B cell (primary cell): ENCODE measurements around the gene TAS2R3. TPM values are rescaled to one million over a fixed set of nuclear protein-coding genes. Genes with fewer than 3 reads are reported as not detected.

ENCODE experiments used
- ATAC-seq: fragments of 200-7000 bp; cut with Tn5 transposase; one replicate; pipeline ENCODE4 v1.10.0; 2021; ENCODE audit warnings: low read depth, mild to moderate bottlenecking, moderate number of reproducible peaks, moderate library complexity
- CTCF ChIA-PET: fragments of 350-600 bp; sonication (Branson Sonifier 250); formaldehyde crosslinking; loops from one replicate; lab custom pipeline; 2021; ENCODE audit warnings: antibody characterized with exemption, inconsistent platforms; lab: Charles Lee
- POLR2A ChIA-PET: fragments of 350-600 bp; sonication (Branson Sonifier 250); formaldehyde crosslinking; loops from one replicate; lab custom pipeline; 2021; ENCODE audit warnings: antibody characterized with exemption; lab: Charles Lee
- DNase-seq: peaks from one replicate; pipeline ENCODE4 v3.0.0; 2013
- H2AFZ ChIP-seq: 2 replicates; pipeline ENCODE4 v1.6.1; 2012; ENCODE audit warnings: mild to moderate bottlenecking, low read depth, low read length; ENCODE audit not compliant: insufficient read depth, poor library complexity, severe bottlenecking
- H3K27ac ChIP-seq, 2 donors: 1 replicate in 1 of 2; 2 replicates in 1 of 2; pipeline ENCODE4 v1.5.1; 2012 to 2013; ENCODE audit warnings: low read length in 2 of 2, mild to moderate bottlenecking in 2 of 2, moderate library complexity in 1 of 2
- H3K27me3 ChIP-seq, 4 experiments: fragments of 200-600 bp in 1 of 4; sonication (generic) in 1 of 4; replicated peaks in 1 of 4; 1 replicate in 2 of 4; 2 replicates in 2 of 4; pipeline versions ENCODE4 v1.6.1 to v1.7.0; 2013 to 2016; ENCODE audit warnings: low read length in 3 of 4, mild to moderate bottlenecking in 2 of 4, mixed read lengths in 1 of 4, moderate library complexity in 1 of 4; ENCODE audit not compliant: insufficient read depth in 4 of 4, control insufficient read depth in 3 of 4; ENCODE audit errors: control extremely low read depth in 1 of 4
- H3K36me3 ChIP-seq, 2 experiments: replicated peaks in 1 of 2; 1 replicate in 1 of 2; 2 replicates in 1 of 2; pipeline versions ENCODE4 v1.6.1 to v1.7.1; 2013; ENCODE audit warnings: low read length in 1 of 2; ENCODE audit not compliant: insufficient read depth in 2 of 2, control insufficient read depth in 1 of 2; ENCODE audit errors: control extremely low read depth in 1 of 2, extremely low read depth in 1 of 2
- H3K4me1 ChIP-seq, 2 donors: fragments of 200-600 bp in 1 of 2; sonication (generic) in 1 of 2; 1 replicate in 1 of 2; 2 replicates in 1 of 2; pipeline versions ENCODE4 v1.5.1 to v1.6.1; 2013 to 2017; ENCODE audit warnings: low read length in 2 of 2; ENCODE audit not compliant: control insufficient read depth in 2 of 2, insufficient read depth in 2 of 2
- H3K4me2 ChIP-seq: replicated peaks from 2 replicates; pipeline ENCODE3; 2012; ENCODE audit warnings: mild to moderate bottlenecking, low read depth, low read length; ENCODE audit not compliant: poor library complexity, severe bottlenecking
- H3K4me3 ChIP-seq, 5 experiments: fragments of 200-600 bp in 1 of 5; sonication (generic) in 1 of 5; 1 replicate in 3 of 5; 2 replicates in 2 of 5; pipeline versions ENCODE4 v1.5.1 to v1.7.0; 2011 to 2016; ENCODE audit warnings: low read length in 4 of 5, mild to moderate bottlenecking in 4 of 5, low read depth in 2 of 5, control low read depth in 1 of 5, moderate library complexity in 1 of 5; ENCODE audit not compliant: insufficient read depth in 1 of 5; ENCODE audit errors: control extremely low read depth in 1 of 5, extremely low read depth in 1 of 5
- H3K79me2 ChIP-seq: fragments of 200-600 bp; sonication (generic); one replicate; pipeline ENCODE4 v1.6.0; 2016; ENCODE audit warnings: low read length; ENCODE audit not compliant: control insufficient read depth, insufficient read depth
- H3K9ac ChIP-seq: fragments of 200-600 bp; sonication (generic); 2 replicates; pipeline ENCODE4 v1.6.1; 2017; ENCODE audit warnings: mild to moderate bottlenecking, low read length, moderate library complexity
- H3K9me3 ChIP-seq, 3 donors: one replicate each; pipeline versions ENCODE4 v1.6.1 to v1.7.1; 2013; ENCODE audit warnings: low read length in 2 of 3; ENCODE audit not compliant: control insufficient read depth in 2 of 3, insufficient read depth in 1 of 3; ENCODE audit errors: control extremely low read depth in 1 of 3
- H4K20me1 ChIP-seq: 2 replicates; pipeline ENCODE4 v1.6.0; 2012; ENCODE audit warnings: mild to moderate bottlenecking, low read length; ENCODE audit not compliant: insufficient read depth, control insufficient read depth, poor library complexity, severe bottlenecking
- H3K27ac Mint-ChIP-seq: one replicate; pipeline ENCODE4 v1.8.0; 2021; ENCODE audit warnings: mixed read lengths
- H3K27me3 Mint-ChIP-seq: one replicate; pipeline ENCODE4 v1.8.0; 2021; ENCODE audit warnings: mixed read lengths
- H3K4me1 Mint-ChIP-seq: one replicate; pipeline ENCODE4 v1.8.0; 2021; ENCODE audit warnings: mixed read lengths
- H3K4me3 Mint-ChIP-seq: one replicate; pipeline ENCODE4 v1.8.0; 2021; ENCODE audit warnings: mixed read lengths
- H3K9me3 Mint-ChIP-seq: one replicate; pipeline ENCODE4 v1.8.0; 2022; ENCODE audit warnings: mixed read lengths; ENCODE audit not compliant: insufficient read depth
- EZH2 ChIP-seq: IDR thresholded peaks from 2 replicates; pipeline ENCODE4 v1.6.1; 2012; ENCODE audit warnings: borderline replicate concordance, low read depth, mild to moderate bottlenecking, moderate library complexity, low read length; ENCODE audit not compliant: insufficient read depth, poor library complexity, severe bottlenecking
- WGBS: methylation state at CpG from one replicate; pipeline ENCODE4 v1.1.5; 2013; ENCODE audit warnings: missing lambda C conversion rate; ENCODE audit not compliant: insufficient coverage; 5-methylcytosine and 5-hydroxymethylcytosine counted together
- intact Hi-C: fragments of 100-400 bp; cut with micrococcal nuclease; formaldehyde crosslinking; loops from one replicate; pipeline ENCODE4 v1.10.0; 2022
- polyA plus RNA-seq: library from polyadenylated mRNA; depleted of rRNA; stranded (reverse); fragments of >200 nt; gene quantifications from 2 replicates; pipeline ENCODE4 v1.2.3, GENCODE V29; 2012
- total RNA-seq, 2 donors: library from RNA; stranded (reverse); fragments of 120-200 nt in 1 of 2; gene quantifications; 1 replicate in 1 of 2; 2 replicates in 1 of 2; pipeline versions ENCODE4 v1.2.3 to v1.2.4, GENCODE V29; 2013 to 2022
- TF ChIP-seq, protein P1 (sequence below): fragments of 200-600 bp; IDR thresholded peaks from one replicate; pipeline ENCODE4 v1.8.0; 2022; ENCODE audit warnings: antibody characterized with exemption, mild to moderate bottlenecking

TAS2R3 gene
- total and polyA plus RNA-seq, 2 donors (not counting 1 experiment from before 2014, with no cell fraction given) = 8.6 TPM; not detected in 1

DNA sequence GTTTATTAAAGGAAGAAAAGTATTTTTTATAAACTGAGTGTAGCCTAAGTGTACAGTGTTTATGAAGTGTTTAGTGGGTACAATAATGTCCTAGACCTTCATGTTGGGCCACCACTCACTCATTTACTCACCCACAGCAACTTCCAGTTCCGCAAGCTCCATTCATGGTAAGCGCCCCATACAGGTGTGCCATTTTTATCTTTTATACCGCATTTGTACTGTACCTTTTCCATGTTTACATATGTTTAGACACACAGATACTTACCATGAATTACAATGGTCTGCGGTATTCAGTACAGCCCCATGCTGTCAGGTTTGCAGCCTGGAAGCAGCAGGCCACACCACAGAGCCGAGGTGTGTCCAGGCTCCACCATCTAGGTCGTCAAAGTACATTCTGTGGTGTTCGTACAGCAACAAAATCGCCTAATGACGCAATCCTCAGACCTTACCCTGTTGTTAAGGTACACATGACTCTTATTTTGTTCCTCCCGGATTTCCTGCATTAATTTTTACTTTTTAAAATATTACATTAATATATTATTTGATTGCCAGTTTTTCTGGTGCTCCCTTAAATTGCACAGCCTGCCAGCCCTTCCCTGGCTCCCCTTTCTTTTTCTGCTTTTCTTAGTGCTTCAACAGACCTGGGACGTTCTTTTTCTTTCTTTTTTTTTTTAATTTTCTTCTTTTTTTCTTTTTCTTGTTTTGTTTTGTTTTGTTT is 26.6 kb upstream of the TAS2R3 start:
- no peak for TF ChIP-seq EZH2
- TF ChIP-seq, protein P1, sequence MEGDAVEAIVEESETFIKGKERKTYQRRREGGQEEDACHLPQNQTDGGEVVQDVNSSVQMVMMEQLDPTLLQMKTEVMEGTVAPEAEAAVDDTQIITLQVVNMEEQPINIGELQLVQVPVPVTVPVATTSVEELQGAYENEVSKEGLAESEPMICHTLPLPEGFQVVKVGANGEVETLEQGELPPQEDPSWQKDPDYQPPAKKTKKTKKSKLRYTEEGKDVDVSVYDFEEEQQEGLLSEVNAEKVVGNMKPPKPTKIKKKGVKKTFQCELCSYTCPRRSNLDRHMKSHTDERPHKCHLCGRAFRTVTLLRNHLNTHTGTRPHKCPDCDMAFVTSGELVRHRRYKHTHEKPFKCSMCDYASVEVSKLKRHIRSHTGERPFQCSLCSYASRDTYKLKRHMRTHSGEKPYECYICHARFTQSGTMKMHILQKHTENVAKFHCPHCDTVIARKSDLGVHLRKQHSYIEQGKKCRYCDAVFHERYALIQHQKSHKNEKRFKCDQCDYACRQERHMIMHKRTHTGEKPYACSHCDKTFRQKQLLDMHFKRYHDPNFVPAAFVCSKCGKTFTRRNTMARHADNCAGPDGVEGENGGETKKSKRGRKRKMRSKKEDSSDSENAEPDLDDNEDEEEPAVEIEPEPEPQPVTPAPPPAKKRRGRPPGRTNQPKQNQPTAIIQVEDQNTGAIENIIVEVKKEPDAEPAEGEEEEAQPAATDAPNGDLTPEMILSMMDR = no peak
- intact Hi-C loops = loop anchor here (5.0 kb wide), 1 partner anchor 1560 kb away; the partner anchor contains the start of gene KDM7A
- POLR2A ChIA-PET = interaction anchor here (0.7 to 2.2 kb wide), 4 partner anchors 35 to 88 kb away, joined by 3 to 21 read pairs (median 4); partner anchors contain the start of gene DENND11
- Histone ChIP-seq H3K4me1 (peaks cover 19 to 20% of the 10 kb centered on the region in 2 donors), H3K36me3 (peaks cover 4 to 19% of the 10 kb centered on the region in 2 experiments), H2AFZ (peak overlapping the region; percentile 79), H3K27ac (peak overlapping the region; percentile 84 to 92), H3K9ac (peak overlapping the region; percentile 72), H4K20me1 (no peaks in the 10 kb centered on the region), H3K4me3 (peak overlapping the region; percentile 66 to 93 (median 90)), H3K4me2 (peak overlapping the region; percentile 61), H3K27me3 (no peaks in the 10 kb centered on the region), H3K79me2 (peaks cover 29% of the 10 kb centered on the region), H3K9me3 (no peaks in the 10 kb centered on the region)
- peak; percentile 38 for DNase-seq
- Mint-ChIP-seq H3K27ac (peak overlapping the region; percentile 97), H3K4me3 (peak overlapping the region; percentile 95), H3K4me1 (peaks cover 37% of the 10 kb centered on the region), H3K9me3 (no peaks in the 10 kb centered on the region), H3K27me3 (no peaks in the 10 kb centered on the region)
- WGBS = 70% methylated on average over 5 of the region's 11 CpGs
- no peak for ATAC-seq
- CTCF ChIA-PET = interaction anchor here (0.7 to 7.6 kb wide), 16 partner anchors 11 to 723 kb away, joined by 3 to 66 read pairs (median 4); partner anchors contain the start of genes DENND11, MRPS33 and WEE2
